RWPE1 (cell line): ENCODE measurements around the gene GNAT1.

Experiments
- CTCF ChIA-PET: fragments of 350-600 bp; sonication (Branson Sonifier 250); formaldehyde crosslinking; extraction: SDS; loops from one replicate; lab custom pipeline; 2021; lab: Yijun Ruan, JAX
- POLR2A ChIA-PET: fragments of 400-600 bp; formaldehyde crosslinking; extraction: SDS; loops from one replicate; lab custom pipeline; 2020; ENCODE audit warnings: antibody characterized with exemption; ENCODE audit not compliant: low non-redundant PET; lab: Yijun Ruan, JAX
- DNase-seq: peaks from one replicate; pipeline ENCODE4 v3.0.0; 2012; ENCODE audit warnings: low spot score
- H3K27ac ChIP-seq: fragments of 450-650 bp; 2 replicates; pipeline ENCODE4 v1.5.1; 2017
- TF ChIP-seq, protein P1 (sequence below): fragments of 450-650 bp; conservative IDR thresholded peaks from 2 replicates; pipeline ENCODE4 v1.5.1; 2017; ENCODE audit warnings: low read depth, mild to moderate bottlenecking

GNAT1 gene

DNA sequence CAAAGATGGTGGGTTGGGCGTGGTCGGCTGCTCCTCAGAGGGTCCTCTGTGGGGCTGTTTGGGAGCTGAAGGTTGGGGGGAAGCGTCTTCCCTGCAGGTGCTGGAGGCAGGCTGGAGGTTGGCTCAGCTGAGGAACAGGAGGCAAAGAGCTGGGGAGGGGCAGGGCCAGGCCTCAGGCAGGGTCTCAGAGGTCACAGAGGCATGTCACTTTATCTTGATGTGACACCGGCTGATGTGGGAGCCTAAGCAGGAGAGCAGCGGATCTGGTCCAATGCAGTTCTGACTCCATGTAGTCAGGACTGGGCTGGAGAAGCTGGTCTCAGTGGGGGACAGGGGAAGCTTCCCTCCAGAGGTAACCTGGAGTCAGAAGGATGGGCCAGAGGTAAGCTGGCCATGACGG is 7.7 kb upstream of the GNAT1 start:
- TF ChIP-seq, protein P1, sequence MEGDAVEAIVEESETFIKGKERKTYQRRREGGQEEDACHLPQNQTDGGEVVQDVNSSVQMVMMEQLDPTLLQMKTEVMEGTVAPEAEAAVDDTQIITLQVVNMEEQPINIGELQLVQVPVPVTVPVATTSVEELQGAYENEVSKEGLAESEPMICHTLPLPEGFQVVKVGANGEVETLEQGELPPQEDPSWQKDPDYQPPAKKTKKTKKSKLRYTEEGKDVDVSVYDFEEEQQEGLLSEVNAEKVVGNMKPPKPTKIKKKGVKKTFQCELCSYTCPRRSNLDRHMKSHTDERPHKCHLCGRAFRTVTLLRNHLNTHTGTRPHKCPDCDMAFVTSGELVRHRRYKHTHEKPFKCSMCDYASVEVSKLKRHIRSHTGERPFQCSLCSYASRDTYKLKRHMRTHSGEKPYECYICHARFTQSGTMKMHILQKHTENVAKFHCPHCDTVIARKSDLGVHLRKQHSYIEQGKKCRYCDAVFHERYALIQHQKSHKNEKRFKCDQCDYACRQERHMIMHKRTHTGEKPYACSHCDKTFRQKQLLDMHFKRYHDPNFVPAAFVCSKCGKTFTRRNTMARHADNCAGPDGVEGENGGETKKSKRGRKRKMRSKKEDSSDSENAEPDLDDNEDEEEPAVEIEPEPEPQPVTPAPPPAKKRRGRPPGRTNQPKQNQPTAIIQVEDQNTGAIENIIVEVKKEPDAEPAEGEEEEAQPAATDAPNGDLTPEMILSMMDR: no peak
- POLR2A ChIA-PET: no interaction called here
- H3K27ac ChIP-seq: peak overlapping the region; percentile 80
- DNase-seq: no peak
- CTCF ChIA-PET: no interaction called here

DNA sequence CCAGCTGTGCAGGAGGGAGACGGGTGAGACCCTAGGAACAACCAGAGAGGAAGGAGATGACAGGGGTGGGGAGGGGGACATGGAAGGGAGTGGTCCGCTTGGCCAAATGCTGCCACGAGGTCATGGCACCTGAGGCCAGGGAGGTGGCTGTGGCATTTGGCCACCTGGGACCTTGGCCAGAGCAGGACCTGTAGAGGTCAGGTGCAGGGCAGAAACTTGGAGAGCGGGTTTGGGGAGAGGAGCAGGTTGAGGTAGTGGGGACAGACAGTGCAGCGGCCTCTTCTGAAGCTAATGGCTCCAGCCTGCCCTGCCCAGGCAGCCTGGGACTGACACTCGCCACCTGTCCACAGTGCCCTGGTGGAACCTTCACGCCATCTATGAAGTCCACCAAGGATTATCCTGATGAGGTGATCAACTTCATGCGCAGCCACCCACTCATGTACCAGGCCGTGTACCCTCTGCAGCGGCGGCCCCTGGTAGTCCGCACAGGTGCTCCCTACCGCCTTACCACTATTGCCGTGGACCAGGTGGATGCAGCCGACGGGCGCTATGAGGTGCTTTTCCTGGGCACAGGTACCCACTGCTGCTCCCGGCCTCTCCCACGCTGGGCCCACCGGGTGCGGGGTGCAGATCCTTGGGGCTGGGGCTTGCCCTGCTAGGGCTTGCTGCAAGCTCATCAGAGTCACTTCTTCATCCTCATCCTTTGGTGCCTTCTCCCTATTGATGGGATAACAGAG is 7.0 kb upstream of the GNAT1 start:
- TF ChIP-seq, protein P1: no peak
- H3K27ac ChIP-seq: peak overlapping the region; percentile 80
- CTCF ChIA-PET: no interaction called here
- POLR2A ChIA-PET: no interaction called here
- no peak for DNase-seq

DNA sequence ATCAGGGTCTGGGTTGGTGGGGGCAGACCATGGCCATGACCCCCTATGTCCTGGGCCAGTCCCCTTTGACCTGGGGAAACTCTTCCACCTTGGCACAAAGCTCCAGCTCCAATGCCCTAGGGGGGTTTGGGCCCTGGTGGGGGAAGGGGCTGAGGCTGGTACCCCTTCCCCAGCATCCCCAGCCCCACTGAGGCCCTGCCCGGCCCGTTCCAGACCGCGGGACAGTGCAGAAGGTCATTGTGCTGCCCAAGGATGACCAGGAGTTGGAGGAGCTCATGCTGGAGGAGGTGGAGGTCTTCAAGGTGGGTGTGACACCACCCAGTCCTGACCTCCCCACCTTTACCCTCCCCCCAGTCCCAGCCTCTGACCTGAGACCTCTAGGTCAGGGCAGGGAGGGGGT is 6.2 kb upstream of the GNAT1 start:
- POLR2A ChIA-PET: no interaction called here

DNA sequence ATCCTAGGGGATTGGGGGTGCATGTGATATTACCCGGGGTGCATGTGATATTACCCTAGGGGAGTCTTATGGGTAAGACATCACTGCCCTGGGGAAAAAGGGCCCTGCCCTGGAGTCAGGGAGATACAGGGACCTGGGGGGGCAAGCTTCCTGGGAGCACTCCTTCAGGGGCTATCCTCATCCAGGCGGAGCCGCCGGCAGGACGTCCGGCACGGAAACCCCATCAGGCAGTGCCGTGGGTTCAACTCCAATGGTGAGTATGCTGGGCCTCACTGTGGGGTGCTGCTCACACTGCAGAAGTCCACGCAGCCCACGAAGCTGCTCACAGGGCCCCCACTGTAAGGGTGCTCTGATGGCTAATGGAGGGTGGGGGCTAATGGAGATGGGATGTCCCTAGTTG is 5.3 kb upstream of the GNAT1 start:
- no peak for DNase-seq
- CTCF ChIA-PET: no interaction called here
- H3K27ac ChIP-seq: peak overlapping the region; percentile 80
- TF ChIP-seq, protein P1: no peak
- POLR2A ChIA-PET: no interaction called here

More for the DNA sequence above, 6.2 kb upstream of the GNAT1 start:
- peak overlapping the region; percentile 80 for H3K27ac ChIP-seq
- DNase-seq: no peak
- TF ChIP-seq, protein P1: no peak
- CTCF ChIA-PET: no interaction called here

DNA sequence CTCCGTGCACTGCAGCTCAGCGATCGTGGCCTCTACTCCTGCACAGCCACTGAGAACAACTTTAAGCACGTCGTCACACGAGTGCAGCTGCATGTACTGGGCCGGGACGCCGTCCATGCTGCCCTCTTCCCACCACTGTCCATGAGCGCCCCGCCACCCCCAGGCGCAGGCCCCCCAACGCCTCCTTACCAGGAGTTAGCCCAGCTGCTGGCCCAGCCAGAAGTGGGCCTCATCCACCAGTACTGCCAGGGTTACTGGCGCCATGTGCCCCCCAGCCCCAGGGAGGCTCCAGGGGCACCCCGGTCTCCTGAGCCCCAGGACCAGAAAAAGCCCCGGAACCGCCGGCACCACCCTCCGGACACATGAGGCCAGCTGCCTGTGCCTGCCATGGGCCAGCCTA is 3.7 kb upstream of the GNAT1 start:
- TF ChIP-seq, protein P1: no peak
- H3K27ac ChIP-seq: peak overlapping the region; percentile 80
- ChIA-PET CTCF (interaction anchor here (2.2 kb wide), 1 partner anchor 66 kb away, joined by 18 read pairs; no protein-coding TSS in a partner anchor), POLR2A (no interaction called here)
- DNase-seq: no peak

DNA sequence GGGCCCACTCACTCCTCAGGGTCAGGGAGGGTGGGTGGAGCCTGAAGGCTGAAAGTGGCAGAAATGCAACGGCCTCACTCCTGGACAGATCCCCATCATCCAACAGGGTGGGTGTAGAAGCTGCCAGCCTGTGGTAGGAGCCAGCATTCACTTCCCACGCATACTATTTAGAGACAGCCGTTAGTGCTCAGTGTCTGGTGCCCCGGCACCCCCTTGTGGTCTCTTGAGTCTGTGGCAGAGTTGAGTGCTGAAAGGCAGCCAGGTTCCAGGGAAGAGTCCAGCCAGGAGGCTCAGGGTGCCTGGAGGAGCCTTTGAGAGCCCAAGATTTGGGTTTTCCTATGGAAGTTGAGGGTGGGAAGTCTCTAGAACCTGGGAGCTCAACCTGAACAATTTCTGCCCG is 2.1 kb upstream of the GNAT1 start:
- H3K27ac ChIP-seq: peak overlapping the region; percentile 80
- DNase-seq: peak; percentile 62
- POLR2A ChIA-PET: interaction anchor here (0.6 kb wide), 1 partner anchor 38 kb away, joined by 3 read pairs; no protein-coding TSS in a partner anchor
- TF ChIP-seq, protein P1: peak; percentile 76
- CTCF ChIA-PET: interaction anchor here (0.6 to 2.2 kb wide), 5 partner anchors 32 to 77 kb away, joined by 3 to 18 read pairs (median 3); no protein-coding TSS in a partner anchor
